GM21825 (cell line): Measurements from ENCODE around the gene RCCD1.

ENCODE experiments used
- ATAC-seq: cut with Tn5 transposase; IDR thresholded peaks from one replicate; pipeline ENCODE4 v1.9.1; 2021; ENCODE audit warnings: mild to moderate bottlenecking, moderate library complexity; ENCODE audit not compliant: unreplicated experiment

The RCCD1 gene

GRCh38 chr15:91001209-91001608, 46.5 kb downstream of the RCCD1 start:
- no peak for ATAC-seq

- ATAC-seq = no peak
Measured at GRCh38 chr15:91007266-91007665, 52.6 kb downstream of the RCCD1 start.
